HG03571 (cell line): Measurements from ENCODE around the gene SLC5A3.

Experiments used
- ATAC-seq: cut with Tn5 transposase; IDR thresholded peaks from one replicate; pipeline ENCODE4 v1.9.1; 2021; ENCODE audit not compliant: unreplicated experiment

Gene SLC5A3

DNA sequence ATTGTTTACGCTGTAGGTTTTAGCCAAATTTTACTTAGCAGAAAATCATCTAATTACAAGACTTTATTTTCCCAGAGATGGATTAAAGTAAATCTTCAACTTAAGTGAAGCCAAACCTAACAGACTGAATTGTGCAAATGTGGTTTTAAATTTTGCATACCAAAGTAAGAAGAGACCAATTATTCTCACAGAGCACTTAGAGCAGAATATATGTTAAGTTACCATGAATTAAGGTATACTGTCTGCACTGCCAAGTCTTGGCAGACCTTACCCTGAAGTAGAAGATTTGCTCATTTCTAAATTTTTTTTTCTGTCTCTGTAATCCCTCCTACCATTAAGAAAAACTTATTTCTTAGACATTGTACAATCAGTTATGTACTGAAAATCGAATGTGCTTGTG, 24.1 kb downstream of the SLC5A3 start:
- no peak for ATAC-seq

DNA sequence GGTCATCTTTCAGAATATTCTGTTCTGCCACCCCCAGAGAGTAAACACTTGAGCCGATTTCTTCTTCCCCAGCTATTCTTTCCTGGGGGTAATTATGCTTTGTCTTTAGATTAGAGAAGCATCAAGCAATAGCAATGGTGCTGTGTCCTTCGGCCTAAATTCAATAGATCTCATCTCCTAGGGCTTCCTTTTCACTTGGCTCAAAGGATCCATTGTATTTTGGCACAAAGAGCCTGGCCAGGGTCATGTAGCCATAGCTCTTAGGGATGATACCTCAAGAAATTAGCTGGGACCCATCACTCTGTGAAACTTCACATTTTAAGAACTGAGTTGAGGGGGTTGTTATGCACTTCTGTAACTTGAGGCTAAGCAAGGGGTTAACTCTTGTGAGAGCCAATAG, 27.0 kb downstream of the SLC5A3 start:
- no peak for ATAC-seq

DNA sequence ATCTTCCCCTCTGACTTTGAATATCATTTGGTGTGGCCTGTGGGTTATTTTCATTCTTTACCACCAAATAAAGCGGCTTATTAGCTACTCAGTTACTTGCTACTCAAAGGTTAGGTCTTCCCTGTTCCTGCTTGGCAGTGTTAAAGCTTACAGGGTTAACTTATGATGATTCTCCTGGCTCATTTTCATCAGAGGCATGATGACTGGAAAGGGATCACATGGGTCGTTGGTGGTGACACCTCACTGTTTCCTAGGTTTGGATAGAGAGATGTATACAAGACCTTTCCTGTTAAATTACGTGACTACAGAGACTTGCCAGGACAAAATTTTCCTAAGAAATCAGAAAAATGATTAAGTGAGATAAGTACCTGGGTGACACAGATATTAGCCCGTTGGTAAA, 27.4 kb downstream of the SLC5A3 start:
- no peak for ATAC-seq

DNA sequence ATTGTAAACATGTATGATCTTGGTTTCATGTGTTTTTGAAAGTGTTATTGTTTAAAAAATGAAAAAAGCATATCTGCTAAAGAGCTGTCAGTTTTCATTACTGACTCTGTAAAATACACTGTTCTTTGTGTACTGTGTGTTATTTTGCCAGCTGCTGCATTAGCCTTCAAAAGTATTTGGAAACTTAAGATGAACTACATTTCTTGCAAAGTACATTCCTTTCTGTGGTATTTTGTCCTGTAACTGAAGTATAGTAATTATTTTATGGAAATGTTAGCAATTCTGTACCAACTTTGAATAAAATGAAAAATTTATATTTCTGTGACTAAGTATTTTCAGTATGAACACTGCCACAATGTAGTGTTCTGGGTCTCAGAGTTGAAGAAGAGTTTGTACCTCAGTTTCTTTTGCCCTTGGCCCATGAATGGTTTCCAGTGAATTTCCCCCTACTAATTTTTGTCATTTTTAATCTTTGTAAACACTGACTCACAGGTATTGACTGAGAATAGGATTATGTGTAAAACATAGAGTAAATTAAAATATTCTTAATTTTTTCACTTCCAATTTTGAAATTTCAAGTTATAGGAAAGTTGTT, 32.7 kb downstream of the SLC5A3 start:
- no peak for ATAC-seq

DNA sequence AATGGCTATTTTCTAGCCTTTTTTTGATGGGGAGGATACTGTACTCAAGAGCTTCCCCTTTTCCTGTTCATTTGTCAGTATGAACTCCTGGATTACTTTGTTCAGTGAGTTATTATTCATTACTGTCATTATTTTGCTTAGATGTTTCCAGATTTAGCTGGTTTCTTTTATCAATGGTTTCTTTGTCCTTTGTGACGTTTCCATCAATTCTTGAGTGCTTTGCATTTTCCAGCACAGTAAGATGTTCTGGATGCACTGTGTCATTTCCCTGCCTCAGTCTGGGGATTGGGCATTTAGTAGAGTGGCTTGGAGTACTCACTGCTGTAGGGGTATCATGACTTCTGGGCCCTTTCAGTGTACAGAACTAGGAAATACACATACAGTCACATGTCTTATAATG, 34.2 kb downstream of the SLC5A3 start:
- ATAC-seq: no peak

DNA sequence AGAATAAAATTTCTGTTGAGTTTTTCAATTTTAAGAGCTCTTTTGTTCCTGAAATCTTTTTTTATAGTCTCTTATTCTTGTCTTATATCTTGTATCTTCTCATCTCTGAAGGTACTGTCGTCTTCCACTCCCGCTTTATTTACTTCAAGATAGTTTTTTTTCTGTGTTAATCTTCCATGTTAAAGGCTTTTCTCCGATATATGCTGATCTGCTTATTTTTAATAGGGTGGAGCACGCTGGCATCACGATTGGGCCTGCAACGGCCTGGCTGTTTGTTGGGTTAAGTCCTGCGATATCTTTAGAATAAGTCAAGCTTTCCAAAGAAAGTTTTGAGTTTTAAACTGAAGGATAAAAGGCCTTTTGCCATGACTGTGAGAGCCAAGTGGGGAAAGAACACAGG, 35.7 kb downstream of the SLC5A3 start:
- no peak for ATAC-seq

DNA sequence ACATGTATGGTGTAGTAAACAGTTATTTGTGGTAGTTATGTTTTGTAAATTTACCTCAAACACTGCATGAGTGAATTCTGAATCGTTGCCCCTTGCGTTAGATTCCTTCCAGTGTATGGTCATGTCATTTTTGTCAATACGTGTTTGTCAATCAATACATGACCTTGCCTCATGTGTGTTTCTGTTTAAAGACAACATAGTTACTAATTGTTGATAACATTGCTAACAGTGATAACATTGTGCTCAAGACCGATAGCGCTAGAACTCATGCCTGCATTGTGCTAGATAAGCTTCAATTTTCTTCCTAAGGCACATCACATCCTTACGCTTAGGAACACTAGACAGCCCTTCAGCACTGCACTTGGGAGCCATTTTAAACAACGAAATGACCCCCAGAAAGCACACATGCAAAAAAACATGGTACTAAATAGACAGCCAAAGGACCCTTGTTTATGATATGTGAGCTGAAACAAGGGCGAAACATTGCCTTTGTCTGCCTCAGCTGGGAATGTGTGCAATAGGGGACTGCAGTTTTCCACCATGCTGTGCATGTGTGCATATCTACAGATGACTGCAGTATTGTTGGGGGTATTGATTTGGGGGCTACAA, 37.3 kb downstream of the SLC5A3 start:
- ATAC-seq: no peak

DNA sequence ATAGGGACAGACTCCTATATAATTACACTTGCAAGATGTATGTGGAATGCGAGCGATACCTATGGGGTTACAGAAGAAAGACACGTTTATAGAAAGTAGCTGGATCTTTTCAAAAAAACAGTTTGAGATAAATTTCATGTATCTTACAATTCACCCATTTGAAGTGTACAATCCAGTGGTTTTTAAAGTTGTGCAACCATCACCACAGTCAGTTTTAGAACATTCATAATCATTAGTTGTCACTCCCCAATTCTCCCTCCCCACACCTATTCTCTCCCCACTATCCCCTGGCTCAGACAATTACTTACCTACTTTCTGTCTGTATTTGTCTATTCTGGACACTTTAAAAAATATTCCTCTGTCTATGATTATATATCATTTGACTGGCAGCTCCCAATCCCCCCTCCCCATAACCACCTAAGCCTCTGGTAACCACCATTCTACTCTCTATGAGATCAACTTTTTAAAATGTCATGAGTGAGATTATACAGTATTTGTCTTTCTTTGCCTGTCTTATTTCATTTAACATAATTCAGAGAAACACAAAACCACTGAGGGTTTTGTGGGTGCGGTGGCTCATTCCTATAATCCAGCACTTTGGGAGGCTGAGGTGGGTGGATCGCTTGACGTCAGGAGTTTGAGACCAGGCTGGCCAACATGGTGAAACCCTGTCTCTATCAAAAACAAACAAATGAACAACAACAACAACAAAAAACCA, 39.1 kb downstream of the SLC5A3 start:
- no peak for ATAC-seq

DNA sequence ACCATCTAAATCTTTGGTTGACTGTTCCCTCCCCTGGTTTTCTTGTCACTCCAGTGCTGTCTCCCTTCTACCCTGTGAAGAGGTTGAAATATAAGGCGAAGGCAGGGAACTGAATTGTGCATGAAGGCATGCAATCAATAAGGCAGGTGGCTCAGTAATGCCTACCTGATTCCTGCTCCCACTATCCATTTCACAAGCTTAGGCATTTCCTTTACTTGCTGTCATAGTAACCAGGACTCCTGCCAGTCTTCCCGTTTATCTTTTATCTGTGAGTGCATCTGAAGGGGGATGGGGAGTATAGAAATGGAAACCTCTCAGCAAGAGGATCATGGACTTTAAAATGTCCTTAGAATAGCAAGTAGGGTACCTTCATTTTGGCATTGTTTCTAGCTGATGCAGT, 40.5 kb downstream of the SLC5A3 start:
- ATAC-seq: no peak

DNA sequence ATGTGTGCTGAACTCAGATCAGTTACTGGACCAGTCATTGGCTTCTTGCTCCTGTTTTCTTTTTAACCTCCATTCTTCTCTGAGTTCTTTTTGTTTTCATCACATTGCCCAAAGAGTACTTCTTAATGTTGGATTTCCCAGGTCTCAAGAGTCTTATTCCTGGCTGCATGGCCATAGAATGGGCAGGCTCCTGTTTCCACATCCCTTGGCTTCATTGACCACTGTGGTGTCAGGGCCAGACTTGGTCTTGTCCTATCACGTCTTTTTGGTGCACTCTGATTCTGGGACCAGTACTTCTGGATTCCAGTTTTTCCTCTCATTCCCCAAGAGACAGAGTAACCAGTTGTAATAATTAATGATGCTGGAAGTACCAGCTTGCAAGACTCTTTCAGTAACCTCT, 41.8 kb downstream of the SLC5A3 start:
- ATAC-seq: no peak

DNA sequence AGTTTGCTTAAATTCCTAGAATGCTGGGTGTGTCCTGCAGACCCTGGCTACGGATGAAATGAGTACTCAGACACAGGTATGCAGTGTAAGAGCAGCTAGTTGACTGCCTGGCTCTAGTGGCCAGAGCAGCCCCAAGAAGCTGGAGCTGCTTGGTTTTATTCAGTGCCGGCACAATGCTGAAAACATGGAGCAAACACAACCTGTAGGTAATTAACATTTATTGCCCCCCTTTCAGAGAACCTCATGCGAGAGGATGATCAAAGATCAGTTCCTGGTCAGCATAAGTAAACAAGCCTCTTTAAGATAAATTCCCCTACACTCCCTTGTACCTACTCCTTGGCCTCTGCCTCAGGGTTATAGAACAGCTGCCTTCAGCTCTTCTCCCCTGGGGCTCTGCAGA, 43.2 kb downstream of the SLC5A3 start:
- ATAC-seq: no peak

DNA sequence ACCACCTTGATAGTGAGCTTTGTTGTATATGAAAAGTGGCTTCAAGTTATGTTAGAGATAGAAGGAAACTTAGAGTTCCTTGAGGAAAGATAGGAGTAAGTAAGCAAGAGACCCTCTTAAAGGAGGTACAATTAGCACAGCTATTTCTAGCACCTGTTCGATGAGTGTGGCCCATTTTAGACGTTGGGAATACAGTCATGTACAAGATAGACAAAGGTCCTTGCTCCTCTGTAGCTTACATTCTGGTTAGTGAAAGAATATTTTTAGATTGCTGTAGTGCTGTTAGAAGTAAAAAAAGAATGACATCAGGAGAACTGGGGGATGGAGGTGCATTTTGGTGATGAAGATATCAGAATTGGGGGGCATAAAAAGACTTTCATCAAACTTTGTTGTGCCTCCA, 47.5 kb downstream of the SLC5A3 start:
- no peak for ATAC-seq

DNA sequence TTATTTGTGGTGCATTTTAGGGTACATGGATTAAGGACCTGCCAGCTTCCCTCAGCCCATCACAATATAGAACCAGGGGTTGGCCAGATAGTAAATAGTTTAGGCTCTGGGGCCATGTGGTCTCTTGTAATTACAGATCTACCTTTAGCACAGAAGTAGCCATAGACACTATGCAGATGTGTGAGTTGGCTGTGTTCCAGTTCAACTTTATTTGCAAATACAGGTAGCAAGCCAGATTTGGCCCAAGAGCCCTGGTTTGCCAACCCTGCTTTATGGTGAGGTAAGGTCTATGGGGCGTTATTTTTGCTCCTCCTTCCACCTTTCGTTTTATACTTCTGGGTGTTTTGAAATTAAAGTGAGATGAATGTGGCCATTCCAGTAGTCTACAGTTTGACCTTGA, 48.7 kb downstream of the SLC5A3 start:
- ATAC-seq: no peak
